ENCODE measurements around the gene SORCS2.

SORCS2 gene

GRCh38 chr4:7228734-7229133, 36.4 kb downstream of the SORCS2 start:
- Histone ChIP-seq H3K4me2 (ENCODE audit: low read length) (no peak overlapping the region), H3K9me3 (ENCODE audit: control insufficient read depth, insufficient read depth, low read length) (no peaks in the 10 kb centered on the region), H3K4me1 (ENCODE audit: control insufficient read depth, low read length) (no peaks in the 10 kb centered on the region), H3K36me3 (ENCODE audit: control insufficient read depth, low read length) (no peaks in the 10 kb centered on the region), H3K9me2 (replicated peaks; ENCODE audit: control insufficient read depth, low read length) (no peaks in the 10 kb centered on the region), H3K79me2 (ENCODE audit: control insufficient read depth, low read length) (no peaks in the 10 kb centered on the region), H4K20me1 (ENCODE audit: control insufficient read depth, insufficient read depth, low read depth, low read length) (no peaks in the 10 kb centered on the region), H3K27me3 (ENCODE audit: control insufficient read depth, low read length) (no peaks in the 10 kb centered on the region), H3K27ac (ENCODE audit: low read depth, low read length) (no peak overlapping the region), H3K4me3 (ENCODE audit: low read length) (no peak overlapping the region), H3F3A (ENCODE audit: control insufficient read depth, insufficient read depth) (no peaks in the 10 kb centered on the region)
- TF ChIP-seq EZH2phosphoT487 (IDR thresholded peaks at IDR 0.05; ENCODE audit: borderline replicate concordance, low read length): no peak
- TF ChIP-seq CTCF (IDR thresholded peaks at IDR 0.05; ENCODE audit: low read depth, low read length, poor library complexity, severe bottlenecking): no peak

- no peaks in the 10 kb centered on the region for H3K36me3 ChIP-seq (ENCODE audit: control insufficient read depth, low read length)
- no peaks in the 10 kb centered on the region for H3K27me3 ChIP-seq (ENCODE audit: control insufficient read depth, low read length)
- no peaks in the 10 kb centered on the region for H3K4me1 ChIP-seq (ENCODE audit: control insufficient read depth, low read length)
- H3K4me2 ChIP-seq (ENCODE audit: low read length): no peak overlapping the region
- no peaks in the 10 kb centered on the region for H3F3A ChIP-seq (ENCODE audit: control insufficient read depth, insufficient read depth)
- TF ChIP-seq CTCF (IDR thresholded peaks at IDR 0.05; ENCODE audit: low read depth, low read length, poor library complexity, severe bottlenecking): no peak
- no peak for TF ChIP-seq EZH2phosphoT487 (IDR thresholded peaks at IDR 0.05; ENCODE audit: borderline replicate concordance, low read length)
- H4K20me1 ChIP-seq (ENCODE audit: control insufficient read depth, insufficient read depth, low read depth, low read length): no peaks in the 10 kb centered on the region
- H3K9me2 ChIP-seq (replicated peaks; ENCODE audit: control insufficient read depth, low read length): no peaks in the 10 kb centered on the region
- no peak overlapping the region for H3K27ac ChIP-seq (ENCODE audit: low read depth, low read length)
- H3K4me3 ChIP-seq (ENCODE audit: low read length): no peak overlapping the region
- no peaks in the 10 kb centered on the region for H3K79me2 ChIP-seq (ENCODE audit: control insufficient read depth, low read length)
- H3K9me3 ChIP-seq (ENCODE audit: control insufficient read depth, insufficient read depth, low read length): no peaks in the 10 kb centered on the region
These were observed 39.8 kb downstream of the SORCS2 start for GRCh38 chr4:7232061-7232650.

- Histone ChIP-seq H3K4me2 (ENCODE audit: low read length) (no peak overlapping the region), H3K4me1 (ENCODE audit: control insufficient read depth, low read length) (no peaks in the 10 kb centered on the region), H3K79me2 (ENCODE audit: control insufficient read depth, low read length) (no peaks in the 10 kb centered on the region), H3F3A (ENCODE audit: control insufficient read depth, insufficient read depth) (no peaks in the 10 kb centered on the region), H3K9me2 (replicated peaks; ENCODE audit: control insufficient read depth, low read length) (no peaks in the 10 kb centered on the region), H3K36me3 (ENCODE audit: control insufficient read depth, low read length) (no peaks in the 10 kb centered on the region), H3K27ac (ENCODE audit: low read depth, low read length) (no peak overlapping the region), H3K27me3 (ENCODE audit: control insufficient read depth, low read length) (no peaks in the 10 kb centered on the region), H4K20me1 (ENCODE audit: control insufficient read depth, insufficient read depth, low read depth, low read length) (no peaks in the 10 kb centered on the region), H3K9me3 (ENCODE audit: control insufficient read depth, insufficient read depth, low read length) (no peaks in the 10 kb centered on the region), H3K4me3 (ENCODE audit: low read length) (no peak overlapping the region)
- TF ChIP-seq CTCF (IDR thresholded peaks at IDR 0.05; ENCODE audit: low read depth, low read length, poor library complexity, severe bottlenecking) (no peak), EZH2phosphoT487 (IDR thresholded peaks at IDR 0.05; ENCODE audit: borderline replicate concordance, low read length) (no peak)
These were observed 40.8 kb downstream of the SORCS2 start for GRCh38 chr4:7233006-7233580.

Measured in DOHH2 (cell line).